KMS-11 (cell line): ENCODE measurements around the gene EXOC7.

Source experiments
- H2AFZ ChIP-seq: fragments of 200-600 bp; sonication (generic); 2 replicates; pipeline ENCODE4 v1.6.1; 2016; ENCODE audit warnings: antibody characterized with exemption, mixed run types, low read depth
- H3K27ac ChIP-seq: fragments of 200-600 bp; sonication (generic); 2 replicates; pipeline ENCODE4 v1.6.1; 2016; ENCODE audit warnings: mild to moderate bottlenecking, mixed run types
- H3K27me3 ChIP-seq: fragments of 200-600 bp; sonication (generic); 2 replicates; pipeline ENCODE4 v1.6.1; 2017; ENCODE audit warnings: mild to moderate bottlenecking, low read depth, mixed run types, moderate library complexity; ENCODE audit not compliant: insufficient read depth
- H3K36me3 ChIP-seq: fragments of 200-600 bp; sonication (generic); 2 replicates; pipeline ENCODE4 v1.6.1; 2017; ENCODE audit warnings: mild to moderate bottlenecking, mixed run types; ENCODE audit not compliant: insufficient read depth
- H3K4me1 ChIP-seq: fragments of 200-600 bp; sonication (generic); 2 replicates; pipeline ENCODE4 v1.6.1; 2016; ENCODE audit warnings: mild to moderate bottlenecking, low read depth, mixed run types; ENCODE audit not compliant: poor library complexity, severe bottlenecking
- H3K4me2 ChIP-seq: fragments of 200-600 bp; sonication (generic); 2 replicates; pipeline ENCODE4 v1.7.0; 2016; ENCODE audit warnings: mild to moderate bottlenecking, mixed run types
- H3K4me3 ChIP-seq: fragments of 200-600 bp; sonication (generic); IDR thresholded peaks from 2 replicates; pipeline ENCODE4 v1.6.1; 2017; ENCODE audit warnings: low read depth, low read length, mixed read lengths; ENCODE audit not compliant: insufficient read depth
- H3K79me2 ChIP-seq: fragments of 200-600 bp; sonication (generic); 2 replicates; pipeline ENCODE4 v1.6.1; 2016; ENCODE audit warnings: low read depth, mixed run types; ENCODE audit not compliant: insufficient read depth
- H3K9ac ChIP-seq: fragments of 200-600 bp; sonication (generic); 2 replicates; pipeline ENCODE4 v1.6.1; 2016; ENCODE audit warnings: mild to moderate bottlenecking, mixed run types
- H4K20me1 ChIP-seq: fragments of 200-600 bp; sonication (generic); 2 replicates; pipeline ENCODE4 v1.6.1; 2016; ENCODE audit warnings: mild to moderate bottlenecking, mixed run types; ENCODE audit not compliant: insufficient read depth
- TF ChIP-seq, protein P1 (sequence below): fragments of 200-600 bp; sonication (generic); conservative IDR thresholded peaks from 2 replicates; pipeline ENCODE4 v1.6.1; 2017; ENCODE audit warnings: low read depth, mild to moderate bottlenecking, antibody characterized with exemption, low read length, moderate library complexity, mixed read lengths

Gene EXOC7

DNA sequence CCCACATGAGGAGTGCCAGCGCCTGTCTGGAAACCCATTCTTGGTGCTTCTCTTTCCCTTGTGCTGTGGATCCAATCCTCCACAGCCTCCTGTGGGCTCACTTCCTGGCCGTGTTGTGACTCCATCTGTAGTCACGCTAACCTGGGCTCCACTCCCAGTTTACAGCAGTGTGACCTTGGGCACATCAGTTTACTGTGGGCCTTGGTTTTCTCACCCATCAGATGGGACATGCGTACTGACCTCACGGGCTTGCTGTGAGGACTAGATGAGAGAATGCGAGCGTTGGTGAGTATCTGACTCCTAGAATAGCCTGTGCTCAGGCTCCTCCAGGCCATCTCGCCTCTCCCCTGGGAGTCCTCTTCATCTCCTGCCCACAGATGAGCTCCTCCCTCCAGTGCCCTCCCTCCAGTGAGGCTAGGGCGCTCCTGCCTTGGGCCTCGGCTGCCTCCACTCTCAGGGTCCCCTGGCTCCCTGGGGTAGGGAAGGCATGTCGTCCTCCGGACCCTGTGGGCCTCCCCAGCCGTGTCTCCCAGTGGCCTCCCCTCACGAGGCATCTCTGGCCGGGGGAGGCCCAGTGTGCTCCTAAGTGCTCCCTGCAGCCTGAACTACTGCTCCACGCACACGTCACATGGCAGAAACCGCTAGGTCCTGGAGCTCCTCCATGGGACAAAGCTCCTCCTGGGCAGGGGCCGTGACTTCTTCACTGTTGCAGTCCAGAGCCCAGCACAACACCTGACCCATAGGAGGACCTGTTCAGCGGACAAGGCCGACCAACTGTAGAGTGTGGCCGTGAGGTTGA, 42.7 kb upstream of the EXOC7 start:
- Histone ChIP-seq H3K79me2 (no peaks in the 10 kb centered on the region), H3K36me3 (no peaks in the 10 kb centered on the region), H3K4me3 (no peak overlapping the region), H3K27me3 (no peaks in the 10 kb centered on the region), H3K4me1 (no peaks in the 10 kb centered on the region), H4K20me1 (no peaks in the 10 kb centered on the region), H3K27ac (no peak overlapping the region), H3K4me2 (no peak overlapping the region), H3K9ac (no peak overlapping the region), H2AFZ (no peak overlapping the region)
- TF ChIP-seq, protein P1, sequence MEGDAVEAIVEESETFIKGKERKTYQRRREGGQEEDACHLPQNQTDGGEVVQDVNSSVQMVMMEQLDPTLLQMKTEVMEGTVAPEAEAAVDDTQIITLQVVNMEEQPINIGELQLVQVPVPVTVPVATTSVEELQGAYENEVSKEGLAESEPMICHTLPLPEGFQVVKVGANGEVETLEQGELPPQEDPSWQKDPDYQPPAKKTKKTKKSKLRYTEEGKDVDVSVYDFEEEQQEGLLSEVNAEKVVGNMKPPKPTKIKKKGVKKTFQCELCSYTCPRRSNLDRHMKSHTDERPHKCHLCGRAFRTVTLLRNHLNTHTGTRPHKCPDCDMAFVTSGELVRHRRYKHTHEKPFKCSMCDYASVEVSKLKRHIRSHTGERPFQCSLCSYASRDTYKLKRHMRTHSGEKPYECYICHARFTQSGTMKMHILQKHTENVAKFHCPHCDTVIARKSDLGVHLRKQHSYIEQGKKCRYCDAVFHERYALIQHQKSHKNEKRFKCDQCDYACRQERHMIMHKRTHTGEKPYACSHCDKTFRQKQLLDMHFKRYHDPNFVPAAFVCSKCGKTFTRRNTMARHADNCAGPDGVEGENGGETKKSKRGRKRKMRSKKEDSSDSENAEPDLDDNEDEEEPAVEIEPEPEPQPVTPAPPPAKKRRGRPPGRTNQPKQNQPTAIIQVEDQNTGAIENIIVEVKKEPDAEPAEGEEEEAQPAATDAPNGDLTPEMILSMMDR, result no peak

DNA sequence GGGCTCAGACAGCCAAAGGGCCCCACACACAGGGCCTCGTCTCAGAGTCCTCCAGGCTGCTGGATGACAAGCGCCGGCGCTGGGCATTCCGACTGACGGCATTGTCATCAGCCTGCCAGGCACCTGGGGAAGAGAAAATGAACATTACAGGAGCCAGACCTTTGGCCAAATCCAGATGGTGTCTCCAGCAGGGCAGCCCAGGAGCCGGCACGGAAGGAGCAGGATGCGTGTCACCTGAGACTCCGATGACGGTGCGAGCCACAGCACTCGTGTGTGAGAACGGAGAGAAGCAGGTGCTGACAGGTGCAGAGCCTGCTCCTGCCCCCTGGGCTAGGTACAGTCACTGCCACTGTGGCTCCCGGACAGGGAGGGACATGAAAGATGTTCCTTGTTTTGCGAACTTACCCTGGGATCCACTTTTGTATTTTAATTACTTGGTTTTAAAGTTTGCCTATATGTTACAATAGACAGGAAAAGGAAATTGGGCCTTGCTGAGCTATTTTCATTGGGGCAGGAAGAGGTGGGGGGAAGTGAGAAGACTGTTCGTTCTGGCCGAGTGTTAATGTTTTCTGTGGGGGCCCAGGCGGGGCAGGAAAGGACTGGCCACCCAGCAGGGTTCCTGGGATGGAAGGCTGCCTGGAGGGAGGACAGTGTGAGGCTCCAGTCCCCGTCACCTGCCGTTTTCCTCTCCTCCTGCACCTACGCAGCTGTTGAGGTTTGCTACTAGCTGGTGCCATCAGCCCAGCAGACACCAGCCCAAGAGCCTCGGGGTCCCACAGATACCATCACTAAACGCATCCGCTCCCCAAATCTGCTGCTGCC, 41.9 kb upstream of the EXOC7 start:
- Histone ChIP-seq H3K27ac (no peak overlapping the region), H3K36me3 (no peaks in the 10 kb centered on the region), H3K79me2 (no peaks in the 10 kb centered on the region), H3K4me2 (no peak overlapping the region), H4K20me1 (no peaks in the 10 kb centered on the region), H3K27me3 (no peaks in the 10 kb centered on the region; the same call in 1 of the 2 replicates), H2AFZ (no peak overlapping the region), H3K9ac (no peak overlapping the region), H3K4me3 (no peak overlapping the region), H3K4me1 (no peaks in the 10 kb centered on the region)
- TF ChIP-seq, protein P1, result no peak

DNA sequence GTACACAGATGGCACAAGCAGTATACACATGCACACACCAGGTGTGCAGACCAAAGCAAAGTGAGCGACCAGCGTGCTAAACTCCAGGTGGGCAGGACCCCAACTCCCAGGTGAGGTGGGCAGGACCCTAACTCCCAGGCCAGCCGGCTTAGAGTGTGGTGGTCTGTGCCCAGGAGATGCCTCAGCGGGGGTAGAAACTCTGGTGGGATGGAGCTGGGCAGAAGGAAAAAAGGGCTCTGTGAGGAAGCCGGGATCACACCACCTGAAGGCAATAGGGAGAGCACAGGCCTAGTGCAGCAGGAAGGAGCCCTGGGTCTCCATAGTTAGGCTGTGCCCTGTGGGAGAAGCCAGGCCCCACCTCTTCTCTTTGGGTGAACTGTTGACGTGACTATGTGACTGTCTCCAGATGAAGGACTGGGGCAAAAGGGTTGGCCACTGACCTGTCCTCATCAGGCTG, 39.0 kb upstream of the EXOC7 start:
- Histone ChIP-seq H3K4me1 (no peaks in the 10 kb centered on the region), H2AFZ (no peak overlapping the region), H3K4me3 (no peak overlapping the region), H3K36me3 (no peaks in the 10 kb centered on the region), H3K4me2 (no peak overlapping the region), H3K9ac (no peak overlapping the region), H3K27ac (no peak overlapping the region), H3K27me3 (peaks cover 6% of the 10 kb centered on the region; the same call in 1 of the 2 replicates), H3K79me2 (no peaks in the 10 kb centered on the region), H4K20me1 (no peaks in the 10 kb centered on the region)
- TF ChIP-seq, protein P1, result no peak

DNA sequence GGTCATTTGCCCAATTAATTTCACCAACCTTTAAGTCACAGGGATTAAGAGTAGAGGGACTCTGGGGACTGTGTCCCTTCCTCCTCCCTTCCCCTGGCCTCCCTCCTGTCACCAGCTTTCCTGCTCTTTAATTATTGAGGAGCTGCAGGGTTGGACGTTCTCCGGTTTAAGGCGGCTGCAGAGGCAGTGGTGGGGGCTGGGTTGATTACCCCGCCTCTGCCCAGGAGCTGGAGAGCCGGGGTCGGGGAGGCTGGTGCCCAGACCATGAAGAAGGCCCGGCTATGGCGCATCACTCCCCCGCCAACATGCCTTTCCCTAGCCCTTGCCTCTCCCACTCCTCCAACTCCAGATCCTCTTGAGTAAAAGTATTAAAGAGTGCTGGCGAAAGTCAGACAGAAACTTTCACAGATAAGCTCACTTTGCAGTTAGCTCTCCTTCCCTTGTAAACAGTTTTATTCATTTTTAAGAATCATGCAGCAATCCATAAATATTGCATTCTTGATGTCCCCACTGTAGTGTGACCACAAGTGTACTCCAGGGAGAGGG, 38.5 kb upstream of the EXOC7 start:
- H3K27ac ChIP-seq, result no peak overlapping the region
- no peaks in the 10 kb centered on the region for H3K79me2 ChIP-seq
- no peak overlapping the region for H2AFZ ChIP-seq
- no peak overlapping the region for H3K4me2 ChIP-seq
- no peak overlapping the region for H3K4me3 ChIP-seq
- no peaks in the 10 kb centered on the region for H4K20me1 ChIP-seq
- H3K4me1 ChIP-seq, result no peaks in the 10 kb centered on the region
- TF ChIP-seq, protein P1, result no peak
- no peaks in the 10 kb centered on the region for H3K36me3 ChIP-seq
- H3K9ac ChIP-seq, result no peak overlapping the region
- peaks cover 6% of the 10 kb centered on the region; the same call in 1 of the 2 replicates for H3K27me3 ChIP-seq
